ENCODE data around the gene ITGB8. TPM values are rescaled to one million over a fixed set of nuclear protein-coding genes. Genes with fewer than 3 reads are reported as not detected.
A peak's percentile ranks its signal among the peaks of the same experiment; 100 is the strongest.

ITGB8 gene
- polyA plus RNA-seq (2012; ENCODE audit: low read depth, missing spikeins), result 0.28 TPM

GRCh38 chr7:20330239-20330927 lies at the start of gene ITGB8:
Gene ITGB8 (plus strand): TSS chr7:20330900. CDS start chr7:20331807, 907 bp downstream.
- TF ChIP-seq POU2F2 (IDR thresholded peaks at IDR 0.05; ENCODE audit: low read depth, low read length) (0 out of 2 replicates have a peak, but pooled peaks have one; percentile 12), POLR2A (IDR thresholded peaks at IDR 0.05; ENCODE audit: low read depth, low read length) (peak; percentile 33; the same call in 1 of the 2 replicates), SPI1 (IDR thresholded peaks at IDR 0.05; ENCODE audit: low read depth, low read length) (no peak)
- FAIRE-seq (peak; percentile 90), DNase-seq (ENCODE audit: insufficient read length, low spot score) (peak; percentile 59)

GRCh38 chr7:20282959-20283358 lies 47.7 kb upstream of the ITGB8 start:
- DNase-seq (ENCODE audit: insufficient read length, low spot score), result no peak
- FAIRE-seq, result no peak
- no peak for TF ChIP-seq POLR2A (IDR thresholded peaks at IDR 0.05; ENCODE audit: low read depth, low read length)

- FAIRE-seq, result no peak
- no peak for DNase-seq (ENCODE audit: insufficient read length, low spot score)
- TF ChIP-seq POU2F2 (IDR thresholded peaks at IDR 0.05; ENCODE audit: low read depth, low read length) (no peak), POLR2AphosphoS5 (IDR thresholded peaks at IDR 0.05; ENCODE audit: low read depth, low read length) (no peak), POLR2A (IDR thresholded peaks at IDR 0.05; ENCODE audit: low read depth, low read length) (no peak), TAF1 (IDR thresholded peaks at IDR 0.05; ENCODE audit: low read depth, low read length) (no peak), PAX5 (IDR thresholded peaks at IDR 0.05; ENCODE audit: insufficient read depth, low read length, severe bottlenecking) (no peak), SPI1 (IDR thresholded peaks at IDR 0.05; ENCODE audit: low read depth, low read length) (no peak)
Measured at GRCh38 chr7:20283385-20283784, 47.3 kb upstream of the ITGB8 start.

- DNase-seq (ENCODE audit: insufficient read length, low spot score) (no peak), FAIRE-seq (no peak)
- TF ChIP-seq POU2F2 (IDR thresholded peaks at IDR 0.05; ENCODE audit: low read depth, low read length), result no peak
- TF ChIP-seq POLR2A (IDR thresholded peaks at IDR 0.05; ENCODE audit: low read depth, low read length), result no peak
- TF ChIP-seq POLR2AphosphoS5 (IDR thresholded peaks at IDR 0.05; ENCODE audit: low read depth, low read length), result no peak
- TF ChIP-seq TAF1 (IDR thresholded peaks at IDR 0.05; ENCODE audit: low read depth, low read length), result no peak
- no peak for TF ChIP-seq SPI1 (IDR thresholded peaks at IDR 0.05; ENCODE audit: low read depth, low read length)
- TF ChIP-seq PAX5 (IDR thresholded peaks at IDR 0.05; ENCODE audit: insufficient read depth, low read length, severe bottlenecking), result no peak
Measured at GRCh38 chr7:20284003-20284770, 46.5 kb upstream of the ITGB8 start.

DNA sequence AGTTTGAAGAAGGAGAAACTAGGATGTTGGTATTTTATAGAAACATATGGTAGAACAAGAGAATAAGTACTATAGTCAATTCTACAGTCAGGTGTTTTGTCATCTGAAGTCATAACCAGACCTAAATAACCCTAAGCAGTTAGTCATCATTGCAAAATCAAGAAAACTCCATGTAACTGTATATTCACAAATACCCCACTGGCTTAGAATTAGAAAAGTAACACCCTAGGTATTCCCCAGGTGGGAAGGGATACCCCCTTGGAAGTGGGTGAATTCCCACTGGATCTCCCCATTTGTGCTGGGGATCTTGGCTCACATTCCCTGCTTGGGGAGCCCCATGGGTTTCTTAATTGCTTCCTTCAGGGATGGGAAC lies 45.9 kb upstream of the ITGB8 start:
- no peak for DNase-seq (ENCODE audit: insufficient read length, low spot score)
- TF ChIP-seq SPI1 (IDR thresholded peaks at IDR 0.05; ENCODE audit: low read depth, low read length) (no peak), PAX5 (IDR thresholded peaks at IDR 0.05; ENCODE audit: insufficient read depth, low read length, severe bottlenecking) (no peak), POLR2A (IDR thresholded peaks at IDR 0.05; ENCODE audit: low read depth, low read length) (no peak)
- no peak for FAIRE-seq

DNA sequence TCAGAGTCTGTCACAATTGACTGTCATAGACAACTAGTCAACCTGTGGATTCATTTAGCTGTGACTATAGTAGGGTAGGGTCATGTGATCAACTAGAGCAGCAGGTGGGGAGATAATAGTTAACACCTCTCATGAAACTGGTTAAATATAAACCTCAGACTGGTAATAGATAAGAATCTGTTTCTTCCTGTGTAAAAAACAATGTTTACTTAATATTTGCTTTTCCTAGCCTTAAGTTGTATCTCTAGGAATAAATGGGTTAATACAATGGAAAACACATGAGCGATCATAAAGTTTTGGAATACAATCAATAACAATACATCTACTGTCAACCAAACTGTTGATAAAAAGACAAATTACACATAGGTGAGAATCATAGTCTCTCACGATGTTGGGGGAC lies 43.4 kb upstream of the ITGB8 start:
- DNase-seq (ENCODE audit: insufficient read length, low spot score), result no peak
- TF ChIP-seq TAF1 (IDR thresholded peaks at IDR 0.05; ENCODE audit: low read depth, low read length), result no peak
- no peak for TF ChIP-seq POLR2AphosphoS5 (IDR thresholded peaks at IDR 0.05; ENCODE audit: low read depth, low read length)
- no peak for TF ChIP-seq POU2F2 (IDR thresholded peaks at IDR 0.05; ENCODE audit: low read depth, low read length)
- TF ChIP-seq PAX5 (IDR thresholded peaks at IDR 0.05; ENCODE audit: insufficient read depth, low read length, severe bottlenecking), result no peak
- no peak for TF ChIP-seq SPI1 (IDR thresholded peaks at IDR 0.05; ENCODE audit: low read depth, low read length)
- TF ChIP-seq POLR2A (IDR thresholded peaks at IDR 0.05; ENCODE audit: low read depth, low read length), result no peak
- FAIRE-seq, result no peak

- TF ChIP-seq TAF1 (IDR thresholded peaks at IDR 0.05; ENCODE audit: low read depth, low read length), result no peak
- TF ChIP-seq SPI1 (IDR thresholded peaks at IDR 0.05; ENCODE audit: low read depth, low read length), result no peak
- TF ChIP-seq POLR2A (IDR thresholded peaks at IDR 0.05; ENCODE audit: low read depth, low read length), result no peak
- no peak for TF ChIP-seq POLR2AphosphoS5 (IDR thresholded peaks at IDR 0.05; ENCODE audit: low read depth, low read length)
- TF ChIP-seq POU2F2 (IDR thresholded peaks at IDR 0.05; ENCODE audit: low read depth, low read length), result no peak
- TF ChIP-seq PAX5 (IDR thresholded peaks at IDR 0.05; ENCODE audit: insufficient read depth, low read length, severe bottlenecking), result no peak
- no peak for DNase-seq (ENCODE audit: insufficient read length, low spot score)
- no peak for FAIRE-seq
Measured at GRCh38 chr7:20288036-20288435, 42.7 kb upstream of the ITGB8 start.

DNA sequence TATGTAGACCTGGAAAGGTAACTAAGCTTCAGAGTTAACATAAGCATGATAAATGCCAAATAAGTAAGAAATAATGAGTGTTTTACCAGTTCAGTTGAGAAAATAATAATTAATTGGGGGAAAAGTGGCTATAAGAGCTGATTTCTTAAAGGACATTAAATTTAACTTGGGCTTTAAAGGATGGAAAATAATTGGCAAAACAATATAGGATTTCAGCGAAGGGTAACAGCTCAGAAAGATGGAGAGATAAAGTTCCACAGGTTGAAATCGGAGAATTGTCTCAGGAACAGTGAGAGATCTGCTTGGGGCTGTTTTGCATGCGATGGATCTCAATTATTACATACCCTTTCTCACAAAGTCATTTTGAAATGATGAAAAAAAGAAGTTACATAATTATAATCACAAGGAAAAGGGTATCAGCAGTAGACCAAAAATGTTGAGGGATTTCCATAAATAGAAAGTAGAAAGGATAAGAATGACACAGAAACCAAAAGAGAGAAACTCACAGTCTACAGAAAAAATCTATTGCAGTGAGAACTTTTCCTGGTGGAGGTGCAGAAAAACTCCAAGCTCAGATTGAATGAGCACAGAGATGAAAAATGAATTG lies 40.1 kb upstream of the ITGB8 start:
- DNase-seq (ENCODE audit: insufficient read length, low spot score), result no peak
- FAIRE-seq, result no peak
- no peak for TF ChIP-seq TAF1 (IDR thresholded peaks at IDR 0.05; ENCODE audit: low read depth, low read length)
- TF ChIP-seq SPI1 (IDR thresholded peaks at IDR 0.05; ENCODE audit: low read depth, low read length), result no peak
- TF ChIP-seq POU2F2 (IDR thresholded peaks at IDR 0.05; ENCODE audit: low read depth, low read length), result no peak
- TF ChIP-seq POLR2AphosphoS5 (IDR thresholded peaks at IDR 0.05; ENCODE audit: low read depth, low read length), result no peak
- no peak for TF ChIP-seq POLR2A (IDR thresholded peaks at IDR 0.05; ENCODE audit: low read depth, low read length)
- no peak for TF ChIP-seq PAX5 (IDR thresholded peaks at IDR 0.05; ENCODE audit: insufficient read depth, low read length, severe bottlenecking)

DNA sequence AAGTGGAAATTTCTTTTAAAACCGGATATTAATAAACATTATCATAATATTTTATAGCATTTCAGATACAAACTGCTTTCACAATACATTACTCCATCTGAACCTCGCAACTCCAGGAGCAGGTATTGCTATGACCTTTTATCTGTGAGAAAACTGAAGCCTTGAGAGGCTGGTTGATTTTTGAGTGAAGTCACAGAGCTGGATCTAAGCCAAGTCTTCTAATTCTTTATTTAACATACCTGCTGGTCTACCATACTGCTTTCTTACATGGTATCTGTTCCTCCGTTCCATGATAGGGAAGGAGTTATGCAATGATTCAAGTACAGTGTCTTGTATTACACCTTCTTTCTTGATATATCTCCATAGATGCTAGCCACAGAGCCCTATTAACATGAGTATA lies 37.4 kb upstream of the ITGB8 start:
- TF ChIP-seq POU2F2 (IDR thresholded peaks at IDR 0.05; ENCODE audit: low read depth, low read length) (no peak), POLR2A (IDR thresholded peaks at IDR 0.05; ENCODE audit: low read depth, low read length) (no peak), TAF1 (IDR thresholded peaks at IDR 0.05; ENCODE audit: low read depth, low read length) (no peak), PAX5 (IDR thresholded peaks at IDR 0.05; ENCODE audit: insufficient read depth, low read length, severe bottlenecking) (no peak), POLR2AphosphoS5 (IDR thresholded peaks at IDR 0.05; ENCODE audit: low read depth, low read length) (no peak), SPI1 (IDR thresholded peaks at IDR 0.05; ENCODE audit: low read depth, low read length) (no peak)
- FAIRE-seq (no peak), DNase-seq (ENCODE audit: insufficient read length, low spot score) (no peak)

Measured in GM12891 (cell line).